Measurements from ENCODE around the gene MAPKAPK5.
"Not testable (repeated sequence)": the region's sequence is repeated elsewhere in the genome, so short reads cannot be mapped to it uniquely, and the experiment has no call there.

The MAPKAPK5 gene

DNA sequence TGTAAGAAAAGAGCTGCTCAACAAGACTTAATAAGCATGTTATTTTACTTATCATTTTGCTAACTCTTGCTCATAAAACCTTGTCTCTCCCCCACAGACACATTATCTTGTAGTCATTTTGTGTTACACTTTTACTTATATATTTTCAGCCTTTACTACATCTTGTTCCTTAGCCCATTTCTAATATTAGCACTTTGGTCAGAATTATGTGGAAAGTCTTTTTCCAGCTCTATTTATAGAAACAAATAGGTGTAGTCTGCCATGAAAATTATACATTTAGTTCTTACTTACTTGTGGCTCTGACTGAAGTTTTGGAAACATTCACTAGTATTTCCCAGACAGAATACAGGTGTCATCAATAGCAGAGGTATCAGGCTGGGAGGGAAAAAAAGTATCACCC lies 94.8 kb downstream of the MAPKAPK5 start:
- Mint-ChIP-seq H3K4me3 (no peak overlapping the region), H3K36me3 (ENCODE audit: low read depth) (peaks cover 7% of the 10 kb centered on the region), H3K9me3 (no peaks in the 10 kb centered on the region), H3K27ac (no peak overlapping the region), H3K4me1 (ENCODE audit: low read depth) (no peaks in the 10 kb centered on the region), H3K27me3 (no peaks in the 10 kb centered on the region)
- intact Hi-C loops (cut with micrococcal nuclease), result no loop called here

DNA sequence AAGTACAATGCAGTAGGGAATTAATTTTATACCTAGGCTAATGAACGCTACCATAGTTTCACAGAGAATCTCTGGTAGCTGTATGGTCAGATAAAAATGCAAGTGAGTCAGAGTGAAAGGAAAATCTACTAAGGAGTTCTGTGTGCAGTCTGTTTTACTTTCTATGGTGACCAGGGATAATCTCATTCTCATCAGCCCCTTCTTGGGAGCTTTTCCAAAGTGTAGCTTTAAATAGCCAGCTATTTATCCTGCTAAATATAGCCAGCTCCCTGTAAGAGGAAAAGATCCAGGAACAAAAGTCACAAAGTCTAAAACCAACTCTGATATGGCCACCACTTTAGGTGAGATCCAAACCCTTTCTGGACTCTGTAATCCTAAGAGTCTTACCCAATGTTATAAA lies 95.4 kb downstream of the MAPKAPK5 start:
- intact Hi-C loops (cut with micrococcal nuclease), result no loop called here

DNA sequence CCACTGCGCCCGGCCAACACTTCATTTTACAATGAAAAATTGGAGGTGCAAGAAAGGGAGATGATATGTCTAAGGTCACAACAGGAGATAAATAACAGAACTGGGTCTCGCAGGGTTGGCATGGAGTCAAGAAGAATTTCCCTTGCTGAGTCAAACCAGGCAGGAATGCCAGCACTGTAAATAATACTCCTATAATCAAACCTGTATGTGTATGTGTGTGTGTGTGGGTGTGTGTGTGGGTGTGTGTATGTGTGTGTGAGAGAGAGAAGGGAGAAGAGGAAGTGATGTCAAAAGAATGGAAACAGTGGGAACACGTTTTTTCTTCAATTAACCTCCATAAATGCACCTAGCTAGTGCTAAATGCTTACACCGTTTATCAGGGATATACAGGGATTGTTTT lies 100.5 kb downstream of the MAPKAPK5 start:
- Mint-ChIP-seq H3K4me1 (ENCODE audit: low read depth) (peaks cover 6% of the 10 kb centered on the region), H3K9me3 (no peaks in the 10 kb centered on the region), H3K27me3 (no peaks in the 10 kb centered on the region), H3K27ac (no peak overlapping the region), H3K4me3 (no peak overlapping the region), H3K36me3 (ENCODE audit: low read depth) (no peaks in the 10 kb centered on the region)
- intact Hi-C loops (cut with micrococcal nuclease), result loop anchor here (10.0 kb wide), 1 partner anchor 182 kb away; the partner anchor contains the start of gene TRAFD1

More for the DNA sequence above, 95.4 kb downstream of the MAPKAPK5 start:
- Mint-ChIP-seq H3K4me1 (ENCODE audit: low read depth) (peaks cover 1% of the 10 kb centered on the region), H3K36me3 (ENCODE audit: low read depth) (peaks cover 2% of the 10 kb centered on the region), H3K9me3 (no peaks in the 10 kb centered on the region), H3K4me3 (no peak overlapping the region), H3K27ac (no peak overlapping the region), H3K27me3 (no peaks in the 10 kb centered on the region)

DNA sequence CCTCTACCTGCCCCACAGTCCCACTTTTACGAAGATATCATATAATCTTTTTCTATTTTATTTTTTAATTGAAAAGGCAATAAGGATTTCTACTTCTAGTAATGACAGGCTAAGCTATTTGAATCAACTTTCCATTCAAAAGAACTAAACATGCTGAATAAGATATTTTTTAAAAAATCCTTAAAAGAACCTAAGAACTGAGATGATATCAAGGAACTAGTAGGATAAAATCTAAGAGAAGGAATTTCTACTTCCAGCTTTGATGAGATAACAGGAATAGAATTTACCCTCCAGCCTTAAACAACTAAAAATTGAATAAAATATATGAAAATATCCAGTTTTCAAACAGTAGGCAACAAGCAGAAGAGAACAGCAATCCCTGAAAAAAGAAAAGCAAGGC lies 101.9 kb downstream of the MAPKAPK5 start:
- no peaks in the 10 kb centered on the region for H3K27me3 Mint-ChIP-seq
- peaks cover 6% of the 10 kb centered on the region for H3K4me1 Mint-ChIP-seq (ENCODE audit: low read depth)
- no peaks in the 10 kb centered on the region for H3K9me3 Mint-ChIP-seq
- H3K36me3 Mint-ChIP-seq (ENCODE audit: low read depth), result no peaks in the 10 kb centered on the region
- no peak overlapping the region for H3K27ac Mint-ChIP-seq
- intact Hi-C loops (cut with micrococcal nuclease), result loop anchor here (10.0 kb wide), 1 partner anchor 181 kb away; the partner anchor contains the start of gene TRAFD1
- H3K4me3 Mint-ChIP-seq, result no peak overlapping the region

DNA sequence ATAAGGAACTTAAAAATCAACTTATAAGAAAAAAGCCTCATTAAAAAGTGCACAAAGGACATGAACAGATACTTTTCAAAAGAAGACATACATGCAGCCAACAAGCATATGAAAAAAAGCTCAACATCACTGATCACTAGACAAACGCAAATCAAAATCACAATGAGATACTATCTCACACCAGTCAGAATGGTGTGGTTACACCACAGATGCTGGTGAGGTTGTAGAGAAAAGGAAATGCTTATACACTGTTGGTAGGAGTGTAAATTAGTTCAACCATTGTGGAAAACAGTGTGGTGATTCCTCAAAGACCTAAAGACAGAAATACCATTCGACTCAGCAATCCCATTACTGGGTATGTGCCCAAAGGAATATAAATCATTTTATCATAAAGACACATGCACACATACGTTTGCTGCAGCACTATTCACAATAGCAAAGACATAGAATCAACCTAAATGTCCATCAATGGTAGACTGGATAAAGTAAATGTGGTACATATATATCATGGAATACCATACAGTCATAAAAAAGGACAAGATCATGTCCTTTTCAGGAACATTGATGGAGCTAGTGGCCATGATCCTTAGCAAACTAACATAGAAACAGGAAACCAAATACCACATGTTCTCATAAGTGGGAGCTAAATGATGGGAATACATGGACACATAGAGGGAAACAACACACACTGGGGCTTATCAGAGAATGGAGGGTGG lies 109.1 kb downstream of the MAPKAPK5 start:
- H3K9me3 Mint-ChIP-seq; H3K27me3 Mint-ChIP-seq; H3K27ac Mint-ChIP-seq; intact Hi-C loops (cut with micrococcal nuclease); H3K36me3 Mint-ChIP-seq (ENCODE audit: low read depth); H3K4me3 Mint-ChIP-seq; H3K4me1 Mint-ChIP-seq (ENCODE audit: low read depth): not testable (repeated sequence)
